Suprapubic skin (tissue), 4 donors: ENCODE measurements around the gene EPHB3. TPM values are rescaled to one million over a fixed set of nuclear protein-coding genes. Genes with fewer than 3 reads are reported as not detected.
"Not testable (repeated sequence)": the region's sequence is repeated elsewhere in the genome, so short reads cannot be mapped to it uniquely, and the experiment has no call there.

Experiments
- DNase-seq, 2 donors: peaks; one replicate each; pipeline ENCODE4 v3.0.0-alpha.2; 2019; ENCODE audit warnings: low spot score in 2 of 2
- H3K27ac ChIP-seq: fragments of 200-600 bp; sonication (generic); one replicate; pipeline ENCODE4 v1.5.1; 2019
- H3K27me3 ChIP-seq: fragments of 200-600 bp; sonication (generic); one replicate; pipeline ENCODE4 v1.5.1; 2019
- H3K36me3 ChIP-seq: fragments of 200-600 bp; sonication (generic); one replicate; pipeline ENCODE4 v1.5.1; 2019
- H3K4me1 ChIP-seq: fragments of 200-600 bp; sonication (generic); one replicate; pipeline ENCODE4 v1.5.1; 2019
- H3K4me3 ChIP-seq: fragments of 200-600 bp; sonication (generic); one replicate; pipeline ENCODE4 v1.5.1; 2019; ENCODE audit warnings: mild to moderate bottlenecking
- H3K9me3 ChIP-seq: fragments of 200-600 bp; sonication (generic); one replicate; pipeline ENCODE4 v1.5.1; 2019
- CTCF ChIP-seq, 2 donors: fragments of 200-600 bp in 1 of 2; fragments of 450-650 bp in 1 of 2; sonication (generic) in 1 of 2; IDR thresholded peaks; one replicate each; pipeline ENCODE4 v1.5.1; 2016 to 2019; ENCODE audit warnings: antibody characterized with exemption in 2 of 2, mild to moderate bottlenecking in 1 of 2, moderate library complexity in 1 of 2
- EP300 ChIP-seq: sonication (generic); formaldehyde crosslinking; IDR thresholded peaks from one replicate; pipeline ENCODE4 v1.6.1; 2017; ENCODE audit warnings: antibody characterized with exemption
- POLR2A ChIP-seq, 2 donors: fragments of 450-650 bp; IDR thresholded peaks; one replicate each; pipeline ENCODE4 v1.6.1; 2017; ENCODE audit warnings: antibody characterized with exemption in 2 of 2, mild to moderate bottlenecking in 2 of 2, moderate library complexity in 2 of 2
- POLR2AphosphoS5 ChIP-seq, 3 donors: sonication (generic); formaldehyde crosslinking; IDR thresholded peaks; one replicate each; pipeline ENCODE4 v1.6.1; 2017; ENCODE audit warnings: antibody characterized with exemption in 3 of 3
- WGBS: methylation state at CpG from one replicate; pipeline ENCODE4 v1.1.5; 2018; 5-methylcytosine and 5-hydroxymethylcytosine counted together
- total RNA-seq, 4 donors: library from RNA; depleted of rRNA; stranded (reverse); fragments of >200 nt; gene quantifications; one replicate each; pipeline ENCODE4 v1.1.0, GENCODE V29; 2016

EPHB3 gene
- total RNA-seq, 4 donors from 2014 or later, result 84.5 to 152 (median 108) TPM

- 85% methylated on average over 5 of the region's 5 CpGs for WGBS
- no peak for TF ChIP-seq POLR2A (IDR thresholded peaks at IDR 0.05)
- TF ChIP-seq CTCF (IDR thresholded peaks at IDR 0.05), result no peak
- TF ChIP-seq POLR2AphosphoS5 (IDR thresholded peaks at IDR 0.05), result no peak
- TF ChIP-seq EP300, result no peak
- H3K9me3 ChIP-seq, result no peaks in the 10 kb centered on the region
- no peaks in the 10 kb centered on the region for H3K27me3 ChIP-seq
- no peak for DNase-seq
- H3K4me1 ChIP-seq, result peaks cover 16% of the 10 kb centered on the region
- H3K4me3 ChIP-seq, result no peak overlapping the region
- H3K36me3 ChIP-seq, result no peaks in the 10 kb centered on the region
- no peak overlapping the region for H3K27ac ChIP-seq
These were observed 54.9 kb downstream of the EPHB3 start for GRCh38 chr3:184616436-184616835.

GRCh38 chr3:184617306-184617705 is 55.7 kb downstream of the EPHB3 start:
- not testable (repeated sequence) for DNase-seq, H3K27ac ChIP-seq, H3K27me3 ChIP-seq, H3K36me3 ChIP-seq, H3K4me3 ChIP-seq, H3K9me3 ChIP-seq
- WGBS, result 85% methylated on average over 4 of the region's 4 CpGs
- peaks cover 16% of the 10 kb centered on the region for H3K4me1 ChIP-seq

DNA sequence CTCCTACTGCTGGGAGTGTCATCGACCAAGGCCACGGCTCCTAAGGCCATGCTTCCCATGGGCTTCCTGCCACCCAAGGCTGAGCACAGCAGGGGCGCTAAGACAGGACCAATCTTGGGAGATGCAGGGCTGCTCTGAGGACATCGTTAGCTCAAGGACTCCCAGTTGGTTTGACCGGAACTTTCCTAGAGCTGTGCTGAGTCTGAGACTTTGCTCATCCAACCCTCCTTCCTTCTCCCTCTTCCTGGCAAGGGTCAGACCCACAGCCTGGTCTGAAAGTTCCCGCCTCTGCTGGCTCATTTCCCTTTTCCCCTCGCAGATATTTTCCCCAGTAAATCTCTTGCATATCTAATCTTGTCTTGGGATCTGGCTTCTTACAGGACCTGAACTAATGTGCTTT is 57.2 kb downstream of the EPHB3 start:
- Histone ChIP-seq H3K27ac (no peak overlapping the region), H3K36me3 (no peaks in the 10 kb centered on the region), H3K4me3 (no peak overlapping the region), H3K9me3 (no peaks in the 10 kb centered on the region), H3K4me1 (peaks cover 16% of the 10 kb centered on the region), H3K27me3 (no peaks in the 10 kb centered on the region)
- no peak for TF ChIP-seq POLR2AphosphoS5 (IDR thresholded peaks at IDR 0.05)
- TF ChIP-seq EP300, result no peak
- no peak for TF ChIP-seq CTCF (IDR thresholded peaks at IDR 0.05)
- no peak for TF ChIP-seq POLR2A (IDR thresholded peaks at IDR 0.05)
- 46% methylated on average over 6 of the region's 7 CpGs for WGBS
- DNase-seq, result no peak

DNA sequence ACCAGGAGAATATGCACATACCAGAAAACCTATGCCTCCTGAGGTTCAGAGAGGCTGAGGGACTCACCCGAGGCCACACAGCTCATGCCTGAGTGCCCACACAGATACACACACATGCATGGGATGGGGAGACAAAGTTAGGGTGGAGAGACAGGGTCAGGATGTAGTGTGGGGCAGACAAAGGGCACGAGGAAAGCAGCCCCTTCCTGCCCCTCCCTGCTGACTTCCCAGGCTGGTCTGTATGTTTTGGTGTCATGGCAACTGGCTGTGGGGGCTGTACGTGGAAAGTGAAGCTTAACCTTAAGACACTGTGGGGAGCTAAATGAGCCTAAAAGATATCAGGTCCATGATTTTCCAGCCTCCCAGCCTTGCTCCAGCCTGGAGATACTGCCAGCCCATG is 57.8 kb downstream of the EPHB3 start:
- Histone ChIP-seq H3K4me3 (no peak overlapping the region), H3K27me3 (no peaks in the 10 kb centered on the region), H3K4me1 (peaks cover 16% of the 10 kb centered on the region), H3K27ac (no peak overlapping the region), H3K36me3 (no peaks in the 10 kb centered on the region), H3K9me3 (no peaks in the 10 kb centered on the region)
- 37% methylated on average over 3 of the region's 3 CpGs for WGBS
- no peak for TF ChIP-seq POLR2AphosphoS5 (IDR thresholded peaks at IDR 0.05)
- DNase-seq, result no peak

DNA sequence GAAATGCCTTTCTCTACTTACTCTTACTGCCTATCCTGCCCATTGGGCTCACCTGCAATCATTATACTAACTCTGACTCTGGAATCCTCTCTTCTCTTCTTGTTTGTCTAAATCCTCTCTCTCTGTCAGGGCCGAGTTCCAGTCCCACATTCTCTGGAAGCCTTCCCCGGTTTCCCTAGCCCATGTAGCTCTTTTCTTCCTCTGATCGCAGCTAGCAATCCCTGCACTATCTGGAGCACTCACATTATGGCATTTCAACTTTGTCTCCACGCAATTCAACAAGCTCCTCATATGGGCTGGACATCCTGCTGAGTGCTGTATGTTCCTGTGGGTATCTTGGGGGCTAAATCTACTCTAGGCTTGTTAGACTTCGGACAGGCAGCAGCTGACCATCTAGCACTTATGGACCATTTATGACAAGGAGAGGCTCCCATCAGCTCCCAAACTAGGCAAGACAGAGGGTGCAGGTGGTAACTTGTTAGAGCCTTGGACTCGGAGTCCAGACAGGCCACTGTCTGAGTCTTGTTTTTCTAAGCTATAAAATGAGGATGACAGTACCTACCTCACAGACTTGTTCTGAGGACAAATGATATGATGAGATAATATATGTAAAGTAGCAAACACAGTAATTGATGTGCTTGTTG is 58.3 kb downstream of the EPHB3 start:
- H3K27me3 ChIP-seq, result no peaks in the 10 kb centered on the region
- no peak for TF ChIP-seq EP300
- no peak for TF ChIP-seq CTCF (IDR thresholded peaks at IDR 0.05)
- no peak for TF ChIP-seq POLR2AphosphoS5 (IDR thresholded peaks at IDR 0.05)
- no peak for TF ChIP-seq POLR2A (IDR thresholded peaks at IDR 0.05)
- no peak overlapping the region for H3K27ac ChIP-seq
- no peaks in the 10 kb centered on the region for H3K36me3 ChIP-seq
- H3K9me3 ChIP-seq, result no peaks in the 10 kb centered on the region
- DNase-seq, result no peak
- WGBS, result 65% methylated on average over 6 of the region's 6 CpGs
- H3K4me1 ChIP-seq, result peaks cover 16% of the 10 kb centered on the region
- no peak overlapping the region for H3K4me3 ChIP-seq

DNA sequence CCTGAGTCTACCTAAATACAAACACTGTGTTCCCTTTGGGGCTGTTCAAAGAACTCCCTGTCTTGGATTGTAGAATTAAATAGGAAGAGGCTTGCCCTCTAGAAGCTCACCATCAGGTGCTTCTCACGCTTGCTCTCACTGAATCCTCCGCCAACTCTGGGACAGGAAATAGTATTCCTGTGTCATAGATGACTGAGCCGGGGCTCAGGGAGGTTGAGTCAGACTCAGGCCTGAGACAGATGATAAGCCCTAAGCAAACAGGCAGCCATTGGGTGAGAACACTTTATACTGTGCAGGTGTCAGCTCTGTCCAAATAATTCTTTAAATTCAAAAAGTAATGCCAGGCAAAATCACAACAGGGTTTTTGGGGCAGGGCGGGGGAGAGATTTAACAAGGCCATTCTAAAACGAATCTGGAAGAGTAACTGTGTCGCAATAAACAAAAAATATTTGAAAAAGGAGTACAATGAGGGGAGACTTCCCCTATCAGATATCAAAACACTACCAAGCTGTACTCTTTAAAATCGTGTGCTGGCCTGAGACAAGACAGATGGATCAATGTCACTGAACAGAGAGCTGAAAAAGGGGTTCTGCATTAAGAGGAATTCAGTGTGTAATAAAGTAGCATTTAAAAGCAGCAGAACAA is 59.0 kb downstream of the EPHB3 start:
- Histone ChIP-seq H3K36me3 (no peaks in the 10 kb centered on the region), H3K9me3 (no peaks in the 10 kb centered on the region), H3K4me3 (no peak overlapping the region), H3K27me3 (no peaks in the 10 kb centered on the region), H3K27ac (no peak overlapping the region), H3K4me1 (peaks cover 16% of the 10 kb centered on the region)
- DNase-seq, result no peak
- TF ChIP-seq CTCF (IDR thresholded peaks at IDR 0.05) (no peak), EP300 (no peak), POLR2AphosphoS5 (IDR thresholded peaks at IDR 0.05) (no peak), POLR2A (IDR thresholded peaks at IDR 0.05) (no peak)
- WGBS, result 82% methylated on average over 7 of the region's 7 CpGs

- H3K27me3 ChIP-seq, DNase-seq, H3K36me3 ChIP-seq, H3K9me3 ChIP-seq, H3K27ac ChIP-seq, H3K4me3 ChIP-seq: not testable (repeated sequence)
- H3K4me1 ChIP-seq, result peaks cover 16% of the 10 kb centered on the region
- 92% methylated on average over 13 of the region's 13 CpGs for WGBS
These were observed 60.6 kb downstream of the EPHB3 start for GRCh38 chr3:184622156-184622555.
